ENCODE data around the gene POLD3.

DNA sequence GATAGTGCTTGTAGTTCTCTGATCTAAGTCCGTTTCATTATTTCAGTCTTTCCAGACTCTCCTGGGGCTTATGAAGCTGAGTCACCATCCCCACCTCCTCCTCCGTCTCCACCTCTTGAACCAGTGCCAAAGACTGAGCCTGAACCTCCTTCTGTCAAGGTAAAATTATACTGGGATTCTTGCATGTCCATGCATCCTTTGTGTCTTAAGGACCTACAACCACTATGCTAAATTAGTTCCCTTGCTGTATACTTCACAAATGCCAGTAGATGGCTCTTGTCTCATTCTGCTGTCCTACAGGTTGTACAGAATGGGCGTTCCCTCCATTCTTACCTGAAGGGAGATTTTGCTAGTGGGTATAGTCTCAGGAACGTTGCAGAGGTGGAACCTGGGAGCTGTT lies 42.2 kb downstream of the POLD3 start:
- TF ChIP-seq, protein P1, sequence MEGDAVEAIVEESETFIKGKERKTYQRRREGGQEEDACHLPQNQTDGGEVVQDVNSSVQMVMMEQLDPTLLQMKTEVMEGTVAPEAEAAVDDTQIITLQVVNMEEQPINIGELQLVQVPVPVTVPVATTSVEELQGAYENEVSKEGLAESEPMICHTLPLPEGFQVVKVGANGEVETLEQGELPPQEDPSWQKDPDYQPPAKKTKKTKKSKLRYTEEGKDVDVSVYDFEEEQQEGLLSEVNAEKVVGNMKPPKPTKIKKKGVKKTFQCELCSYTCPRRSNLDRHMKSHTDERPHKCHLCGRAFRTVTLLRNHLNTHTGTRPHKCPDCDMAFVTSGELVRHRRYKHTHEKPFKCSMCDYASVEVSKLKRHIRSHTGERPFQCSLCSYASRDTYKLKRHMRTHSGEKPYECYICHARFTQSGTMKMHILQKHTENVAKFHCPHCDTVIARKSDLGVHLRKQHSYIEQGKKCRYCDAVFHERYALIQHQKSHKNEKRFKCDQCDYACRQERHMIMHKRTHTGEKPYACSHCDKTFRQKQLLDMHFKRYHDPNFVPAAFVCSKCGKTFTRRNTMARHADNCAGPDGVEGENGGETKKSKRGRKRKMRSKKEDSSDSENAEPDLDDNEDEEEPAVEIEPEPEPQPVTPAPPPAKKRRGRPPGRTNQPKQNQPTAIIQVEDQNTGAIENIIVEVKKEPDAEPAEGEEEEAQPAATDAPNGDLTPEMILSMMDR (IDR thresholded peaks at IDR 0.05), result peak in 1 of 5 experiments; percentile 7
- TF ChIP-seq POLR2A (IDR thresholded peaks at IDR 0.05) (no peak), EP300 (IDR thresholded peaks at IDR 0.05) (no peak)

All from tibial nerve (tissue), 4 donors.